Activated CD8-positive, alpha-beta memory T cell treated with anti-CD3 and anti-CD28 coated beads, Interleukin-2, amount 50 U/mL, for 1 hour (primary cell): ENCODE data around the gene NFE2L3.
"Not testable (repeated sequence)": the region's sequence is repeated elsewhere in the genome, so short reads cannot be mapped to it uniquely, and the experiment has no call there.

Experiments
- DNase-seq: peaks from one replicate; pipeline ENCODE4 v3.0.0-alpha.2; 2020; ENCODE audit errors: extremely low read depth

Gene NFE2L3, protein sequence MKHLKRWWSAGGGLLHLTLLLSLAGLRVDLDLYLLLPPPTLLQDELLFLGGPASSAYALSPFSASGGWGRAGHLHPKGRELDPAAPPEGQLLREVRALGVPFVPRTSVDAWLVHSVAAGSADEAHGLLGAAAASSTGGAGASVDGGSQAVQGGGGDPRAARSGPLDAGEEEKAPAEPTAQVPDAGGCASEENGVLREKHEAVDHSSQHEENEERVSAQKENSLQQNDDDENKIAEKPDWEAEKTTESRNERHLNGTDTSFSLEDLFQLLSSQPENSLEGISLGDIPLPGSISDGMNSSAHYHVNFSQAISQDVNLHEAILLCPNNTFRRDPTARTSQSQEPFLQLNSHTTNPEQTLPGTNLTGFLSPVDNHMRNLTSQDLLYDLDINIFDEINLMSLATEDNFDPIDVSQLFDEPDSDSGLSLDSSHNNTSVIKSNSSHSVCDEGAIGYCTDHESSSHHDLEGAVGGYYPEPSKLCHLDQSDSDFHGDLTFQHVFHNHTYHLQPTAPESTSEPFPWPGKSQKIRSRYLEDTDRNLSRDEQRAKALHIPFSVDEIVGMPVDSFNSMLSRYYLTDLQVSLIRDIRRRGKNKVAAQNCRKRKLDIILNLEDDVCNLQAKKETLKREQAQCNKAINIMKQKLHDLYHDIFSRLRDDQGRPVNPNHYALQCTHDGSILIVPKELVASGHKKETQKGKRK

DNA sequence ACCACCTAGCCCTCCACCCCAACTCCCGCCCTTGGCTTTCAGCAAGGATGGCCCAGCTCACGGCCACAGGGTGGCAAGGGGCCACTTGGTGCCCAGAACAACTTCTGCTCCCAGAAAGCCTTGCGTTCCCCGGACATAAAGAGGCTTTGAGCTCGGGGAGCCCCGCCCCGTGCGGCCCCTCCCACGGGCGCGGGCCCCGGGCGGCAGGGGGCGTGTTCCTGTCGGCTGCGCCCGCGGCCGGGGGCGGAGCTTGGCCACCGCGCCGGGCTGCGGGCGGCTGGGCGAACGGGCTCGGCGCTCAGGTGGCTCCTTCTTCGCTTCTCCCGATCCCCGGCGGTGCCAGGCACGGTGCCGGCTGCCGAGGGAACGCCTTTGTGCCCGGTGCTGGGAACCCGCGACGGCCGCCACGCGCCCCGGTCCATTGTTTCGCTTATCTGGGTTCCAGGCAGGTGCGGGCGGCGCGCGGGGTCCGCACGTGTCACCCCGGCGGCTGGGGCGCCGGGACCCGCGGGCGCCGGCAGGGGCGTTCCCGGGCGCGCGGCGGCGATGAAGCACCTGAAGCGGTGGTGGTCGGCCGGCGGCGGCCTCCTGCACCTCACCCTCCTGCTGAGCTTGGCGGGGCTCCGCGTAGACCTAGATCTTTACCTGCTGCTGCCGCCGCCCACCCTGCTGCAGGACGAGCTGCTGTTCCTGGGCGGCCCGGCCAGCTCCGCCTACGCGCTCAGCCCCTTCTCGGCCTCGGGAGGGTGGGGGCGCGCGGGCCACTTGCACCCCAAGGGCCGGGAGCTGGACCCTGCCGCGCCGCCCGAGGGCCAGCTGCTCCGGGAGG, at the start of gene NFE2L3:
Gene NFE2L3, plus strand, starts transcription at position 246 of the 829 bp plus-strand sequence. Its CDS starts 301 bp downstream, at position 547.
- no peak for DNase-seq

DNA sequence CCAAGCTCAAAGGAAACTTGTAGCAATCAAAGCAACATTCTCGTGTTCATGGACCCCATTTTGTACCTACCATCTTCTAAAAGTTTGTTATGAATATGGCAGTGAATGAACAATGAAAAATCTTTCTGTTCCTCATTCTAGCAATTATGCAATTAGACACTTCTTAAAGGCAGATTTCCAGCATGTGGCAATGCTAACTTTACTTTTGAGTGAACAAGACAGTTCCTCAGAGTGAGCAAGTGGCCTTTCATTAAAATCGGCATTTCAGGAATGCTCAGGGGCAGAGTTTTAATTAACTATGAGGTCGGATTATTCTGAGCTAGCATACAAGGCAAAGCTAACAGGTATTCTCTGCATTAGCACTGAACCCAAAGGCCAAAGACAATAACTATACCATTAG, 48.4 kb upstream of the NFE2L3 start:
- DNase-seq = no peak

DNA sequence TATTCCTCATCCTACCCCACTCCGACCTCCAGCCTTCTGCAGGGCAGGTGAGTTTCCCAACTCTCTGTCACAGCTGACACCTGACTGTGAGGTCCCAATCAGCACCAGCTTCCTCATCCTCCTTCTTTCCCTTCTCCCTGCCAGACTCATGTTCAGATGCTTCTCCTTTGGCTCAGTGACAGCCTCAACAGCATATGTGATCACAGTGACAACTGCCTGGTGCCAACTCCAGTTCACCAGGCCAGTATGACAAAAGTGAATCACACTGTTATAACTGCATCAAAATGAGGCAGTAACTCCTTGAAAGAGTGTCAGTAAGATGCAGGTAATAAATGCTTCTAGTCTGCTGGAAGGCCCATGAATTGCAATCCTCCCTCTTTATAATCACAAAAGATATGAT, 46.8 kb upstream of the NFE2L3 start:
- DNase-seq = no peak

DNA sequence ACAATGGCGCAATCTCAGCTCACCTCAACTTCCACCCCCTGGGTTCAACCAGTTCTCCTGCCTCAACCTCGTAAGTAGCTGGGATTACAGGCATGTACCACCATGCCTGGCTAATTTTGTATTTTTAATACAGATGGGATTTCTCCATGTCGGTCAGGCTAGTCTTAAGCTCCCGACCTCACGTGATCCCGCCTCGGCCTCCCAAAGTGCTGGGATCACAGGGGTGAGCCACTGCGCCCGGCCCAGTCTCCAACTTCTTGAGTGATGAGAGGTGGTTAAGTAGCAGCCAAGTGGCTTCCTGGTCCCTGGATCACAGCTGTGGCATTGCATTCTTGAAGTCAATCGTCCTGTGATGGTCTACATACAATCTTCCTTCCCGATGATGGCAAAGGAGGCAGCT, 46.1 kb upstream of the NFE2L3 start:
- DNase-seq = no peak

DNA sequence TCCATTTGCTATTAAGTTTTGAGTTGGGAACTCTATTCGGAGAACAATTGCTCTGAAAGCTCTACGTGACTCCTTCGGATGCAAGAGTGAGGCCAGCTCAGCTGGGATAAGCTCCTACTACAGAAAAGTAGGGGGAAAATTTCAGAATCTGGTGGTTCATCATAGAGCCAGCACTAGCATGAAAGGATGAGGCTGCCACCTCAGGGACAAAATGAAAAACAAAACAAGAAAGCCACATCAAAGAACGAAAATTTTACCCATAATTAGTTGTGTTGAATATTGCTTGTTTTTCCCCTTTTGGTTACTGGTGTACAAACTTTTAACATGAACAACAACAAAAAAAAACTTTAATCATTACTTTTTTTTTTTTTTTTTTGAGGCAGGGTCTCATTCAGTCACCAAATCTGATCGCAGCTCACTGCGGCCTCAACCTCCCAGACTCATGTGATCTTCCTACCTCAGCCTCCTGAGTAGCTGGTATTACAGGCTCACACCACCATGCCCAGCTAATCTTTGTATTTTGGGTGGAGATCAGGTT, 39.7 kb upstream of the NFE2L3 start:
- DNase-seq = no peak

DNA sequence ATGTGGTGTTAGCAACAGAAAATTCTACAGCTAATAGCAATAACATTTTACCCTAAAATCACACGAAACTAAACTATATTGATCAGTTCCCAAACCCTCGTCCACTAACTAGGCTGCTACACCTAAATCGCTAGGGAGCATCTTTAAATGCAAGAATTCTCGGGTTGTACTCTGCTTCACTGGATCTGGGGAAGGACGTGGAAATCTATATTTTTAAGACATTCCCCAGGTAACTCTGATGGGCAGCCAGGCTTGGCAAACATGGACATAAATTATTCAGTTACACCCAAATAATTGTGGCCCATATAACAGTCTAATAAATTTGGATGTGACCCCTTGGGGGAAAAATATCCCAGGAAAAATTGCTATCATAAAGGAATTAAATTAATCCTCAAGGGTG, 36.3 kb upstream of the NFE2L3 start:
- DNase-seq = no peak

DNA sequence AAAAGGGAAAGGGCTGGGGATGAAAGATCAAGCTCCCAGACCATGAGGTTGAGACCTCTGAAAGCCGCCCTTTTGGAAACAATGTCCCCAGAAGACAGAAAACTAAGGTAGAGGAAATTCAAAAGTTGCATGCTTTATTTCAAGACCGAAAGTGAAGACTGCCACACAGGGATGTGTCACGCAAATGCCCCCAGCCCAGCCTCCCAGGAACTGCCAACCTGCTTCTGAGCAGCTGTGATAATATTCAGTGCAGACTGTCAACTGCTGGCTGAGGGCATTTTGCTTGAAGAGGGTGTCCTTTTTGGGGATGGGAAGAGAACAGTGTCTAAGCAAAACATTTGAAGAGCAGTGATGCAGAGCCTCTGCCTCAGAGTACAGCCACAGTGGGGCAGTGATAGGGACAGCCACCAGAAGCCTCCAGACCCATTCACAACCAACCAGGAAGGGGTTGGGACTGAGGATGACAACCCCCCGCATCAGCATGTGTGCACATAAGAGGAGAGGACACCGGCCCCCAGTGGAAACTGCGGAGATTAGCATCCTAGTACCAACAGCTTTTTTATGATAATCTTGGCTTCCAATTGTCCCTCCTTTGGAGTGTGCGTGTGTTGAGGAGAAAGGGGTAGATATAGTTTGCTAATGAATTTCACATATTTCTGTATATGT, 34.7 kb upstream of the NFE2L3 start:
- DNase-seq = no peak

DNA sequence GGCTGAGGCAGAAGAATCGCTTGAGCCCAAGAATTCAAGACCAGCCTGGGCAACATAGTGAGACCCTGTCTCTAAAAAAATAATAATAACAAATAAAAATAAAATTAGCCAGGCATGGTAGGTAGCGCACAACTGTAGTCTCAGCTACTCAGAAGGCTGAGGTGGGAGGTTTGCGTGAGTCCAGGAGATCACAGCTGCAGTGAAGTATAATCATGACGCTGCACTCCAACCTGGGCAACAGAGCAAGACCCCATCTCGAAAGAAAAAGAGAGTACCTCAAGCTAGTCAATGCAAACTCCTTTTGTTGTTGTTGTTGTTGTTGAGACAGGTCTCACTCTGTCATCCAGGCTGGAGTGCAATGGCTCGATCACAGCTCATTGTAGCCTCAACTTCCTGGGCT, 34.0 kb upstream of the NFE2L3 start:
- DNase-seq = no peak

DNA sequence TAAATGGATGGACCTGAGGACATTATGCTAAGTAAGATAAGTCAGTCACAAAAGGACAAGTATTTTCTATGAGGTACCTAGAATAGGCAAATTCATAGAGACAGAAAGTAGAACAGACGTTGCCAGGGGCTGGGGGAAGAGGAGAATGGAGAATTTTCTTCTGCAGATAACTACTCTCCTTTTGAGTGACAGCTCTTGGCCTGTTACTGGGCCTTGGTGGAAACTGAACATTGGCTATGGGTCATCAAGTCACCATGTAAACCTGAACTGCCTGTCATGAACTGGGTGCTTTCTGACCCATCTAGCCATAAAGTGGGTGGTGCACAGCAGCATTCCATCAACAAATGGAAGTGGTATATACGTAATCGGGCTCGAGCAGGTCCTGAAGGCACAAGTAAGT, 29.3 kb upstream of the NFE2L3 start:
- no peak for DNase-seq

DNA sequence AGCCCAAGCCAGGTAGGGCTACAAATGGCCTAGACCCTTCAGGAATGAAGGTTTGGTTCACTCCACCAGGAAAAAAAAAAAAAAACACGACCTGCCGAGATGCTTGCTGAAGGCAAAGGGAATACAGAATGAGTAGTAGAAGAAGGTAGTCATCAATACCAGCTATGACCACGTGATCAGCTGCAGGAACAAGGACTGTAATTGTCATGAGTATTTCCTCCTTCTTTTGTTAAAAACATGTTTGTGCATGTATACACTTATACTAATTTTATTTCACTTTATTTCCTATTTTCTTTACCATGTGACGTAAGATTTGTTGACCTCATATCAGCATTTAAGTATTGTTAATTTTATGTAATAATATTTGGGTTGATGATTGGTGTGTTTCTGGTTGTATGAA, 27.2 kb upstream of the NFE2L3 start:
- not testable (repeated sequence) for DNase-seq

DNA sequence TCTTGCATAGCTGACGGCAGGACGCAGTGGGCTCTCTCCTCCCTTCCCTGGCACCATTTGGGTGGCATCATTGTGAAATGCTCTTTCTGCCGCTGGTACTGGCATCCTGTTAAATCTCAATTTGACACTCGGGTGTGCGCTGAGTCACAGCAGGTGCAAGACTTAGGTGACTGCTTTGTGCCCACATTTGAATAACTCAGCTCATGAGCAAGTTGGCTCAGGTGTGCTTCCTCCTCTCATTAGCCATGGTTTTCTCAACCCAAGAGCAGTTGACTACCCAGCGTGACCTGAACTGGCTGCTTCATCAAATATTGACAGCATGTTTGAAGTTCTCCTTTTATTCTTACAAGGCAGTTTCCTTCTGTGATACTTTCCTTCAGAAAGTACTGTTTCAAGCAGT, 24.6 kb upstream of the NFE2L3 start:
- no peak for DNase-seq

DNA sequence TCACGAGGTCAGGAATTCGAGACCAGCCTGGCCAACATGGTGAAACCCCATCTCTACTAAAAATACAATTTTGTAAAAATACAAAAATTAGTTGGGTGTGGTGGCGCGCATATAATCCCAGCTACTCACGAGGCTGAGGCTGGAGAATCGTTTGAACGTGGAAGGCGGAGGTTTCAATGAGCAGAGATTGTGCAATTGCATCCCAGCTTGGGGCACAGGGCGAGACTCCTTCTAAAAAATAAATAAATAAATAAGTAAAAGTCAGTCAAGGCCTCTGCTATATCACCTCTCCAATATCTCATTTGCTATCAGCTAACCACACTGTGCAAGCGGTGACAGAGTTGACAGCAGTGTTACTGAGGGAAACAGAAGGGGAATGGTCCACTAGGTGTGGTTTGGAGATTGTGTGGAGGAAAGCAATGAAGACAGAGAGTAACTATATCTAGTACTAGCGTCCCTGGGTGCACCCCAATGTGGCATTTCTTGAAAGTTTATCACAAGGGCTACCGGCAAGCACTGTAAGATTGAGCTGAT, 20.9 kb upstream of the NFE2L3 start:
- no peak for DNase-seq

DNA sequence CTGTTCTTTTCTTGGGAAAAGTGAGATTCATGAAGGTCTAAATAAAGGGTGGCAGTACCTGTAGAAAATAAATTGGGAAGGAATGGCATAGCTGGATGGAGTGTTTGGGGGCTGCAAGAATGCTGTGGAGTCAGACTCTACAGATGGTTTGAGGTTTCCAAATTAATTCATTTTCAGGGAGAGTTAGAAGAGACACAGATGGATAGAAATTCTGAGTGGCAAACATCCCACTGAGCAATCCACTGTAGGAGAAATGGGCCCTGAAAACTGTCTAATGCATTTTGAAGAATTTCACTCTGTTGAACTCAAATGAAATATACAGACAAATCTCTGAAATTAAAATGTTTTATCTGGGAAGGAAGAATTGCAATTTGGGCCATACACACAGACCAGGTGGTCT, 16.9 kb upstream of the NFE2L3 start:
- no peak for DNase-seq

DNA sequence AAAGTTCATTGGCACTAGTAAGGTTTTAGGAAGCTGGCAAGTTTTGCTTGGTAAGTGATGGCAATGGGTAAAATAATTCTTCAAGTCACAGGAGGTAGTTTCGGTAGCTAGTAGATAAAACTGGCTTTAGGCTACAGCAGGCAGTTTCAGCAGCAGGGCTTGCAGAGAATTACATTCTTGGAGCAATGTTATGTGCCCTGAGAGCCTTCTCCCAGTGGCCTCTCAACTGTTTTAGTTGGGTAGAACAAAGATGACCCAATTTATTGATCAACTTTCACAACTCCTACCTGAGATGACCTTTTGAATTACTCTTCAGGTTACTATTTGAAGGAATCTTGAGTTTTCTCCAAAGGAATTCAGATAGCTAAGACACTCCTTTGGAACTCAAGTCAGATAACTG, 16.4 kb upstream of the NFE2L3 start:
- no peak for DNase-seq

DNA sequence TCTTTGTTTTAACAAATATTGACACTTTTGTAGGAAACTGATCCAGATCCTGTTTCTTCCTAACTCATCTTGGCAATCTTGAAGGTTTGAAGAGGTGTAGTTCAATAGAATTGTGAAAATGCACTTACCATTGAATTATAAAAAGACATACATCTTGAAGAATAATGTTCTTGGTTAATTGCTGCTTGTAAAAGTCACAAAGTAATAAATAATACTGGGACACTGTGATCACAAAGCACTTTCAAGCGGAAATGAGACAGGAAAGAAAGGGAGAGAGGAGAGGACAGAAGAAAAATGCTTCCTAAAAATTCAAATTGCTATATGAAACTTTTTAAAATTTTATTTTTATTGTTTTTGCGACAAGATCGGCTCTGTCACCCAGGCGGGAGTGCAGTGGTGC, 15.2 kb upstream of the NFE2L3 start:
- no peak for DNase-seq

DNA sequence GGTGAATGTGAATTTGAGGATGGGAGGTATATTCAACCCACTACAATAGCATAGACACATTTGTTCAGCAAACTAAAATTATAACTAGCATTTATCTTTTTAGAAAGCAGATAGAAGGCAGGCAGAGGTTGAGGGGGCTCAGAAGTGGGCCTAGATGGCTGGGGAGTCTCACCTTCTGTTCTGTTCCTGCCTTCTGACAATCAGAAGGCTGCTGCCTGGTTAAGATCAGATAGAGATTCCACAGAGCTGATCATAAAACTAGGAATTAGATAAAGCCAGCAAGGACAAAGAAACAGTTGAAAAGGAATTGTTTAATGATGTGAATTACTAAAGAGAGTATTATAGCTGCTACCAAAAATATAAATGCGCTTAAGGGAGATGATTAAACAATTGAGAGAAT, 11.6 kb upstream of the NFE2L3 start:
- DNase-seq = no peak

DNA sequence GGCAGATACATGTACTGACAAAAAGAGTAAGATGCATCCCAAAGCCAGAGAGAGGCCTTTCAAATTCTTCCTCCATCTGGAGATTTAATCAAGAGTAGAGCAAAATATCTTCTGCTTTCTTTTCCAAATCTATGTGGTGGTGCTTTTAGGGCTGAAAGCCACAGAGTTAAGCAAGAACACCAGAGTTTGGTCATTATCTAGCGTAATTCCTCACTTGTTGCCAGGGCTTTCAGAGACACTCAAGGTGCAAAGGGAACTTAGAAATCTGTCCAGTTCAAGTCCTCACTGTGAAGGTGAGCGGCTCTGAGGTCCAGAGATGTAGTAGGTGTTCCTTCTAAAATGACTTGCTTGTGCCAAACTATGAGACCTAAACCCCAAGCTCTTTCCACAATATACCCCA, 10.9 kb upstream of the NFE2L3 start:
- no peak for DNase-seq

DNA sequence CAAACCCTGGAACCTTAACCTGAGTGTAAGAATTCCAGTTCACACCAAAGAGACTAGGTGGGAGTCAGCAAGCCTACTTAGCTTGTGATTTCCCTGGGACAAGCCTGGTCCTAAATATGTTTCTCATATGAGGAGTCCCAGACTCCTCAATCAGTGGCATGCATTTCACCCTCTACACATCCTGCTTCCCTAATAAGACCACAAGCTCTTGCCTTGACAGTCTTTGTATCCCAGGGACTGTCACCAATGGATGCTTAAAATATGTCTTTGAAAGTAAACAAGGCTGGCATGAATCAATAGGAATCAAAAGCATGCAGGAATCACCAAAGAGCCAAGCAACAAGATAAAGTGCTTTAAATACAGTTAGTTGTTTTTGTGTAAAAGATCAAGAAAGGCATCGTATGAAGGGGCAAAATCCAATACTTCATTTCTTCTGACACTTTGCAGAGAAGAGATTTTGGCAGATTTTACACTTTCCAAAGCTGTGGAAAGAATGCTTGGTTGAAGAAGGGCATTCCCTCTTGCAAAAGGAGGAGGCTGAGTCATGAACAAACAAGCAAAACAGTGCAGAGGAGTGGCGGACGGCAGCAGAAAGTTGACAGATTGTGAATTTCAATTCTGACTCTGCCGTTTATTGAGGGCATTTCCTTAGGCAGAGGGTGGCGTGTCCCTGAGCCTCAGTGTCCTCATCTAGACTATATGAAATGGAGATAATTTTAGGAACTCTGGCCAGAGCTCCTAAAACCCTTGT, 8.5 kb upstream of the NFE2L3 start:
- no peak for DNase-seq

DNA sequence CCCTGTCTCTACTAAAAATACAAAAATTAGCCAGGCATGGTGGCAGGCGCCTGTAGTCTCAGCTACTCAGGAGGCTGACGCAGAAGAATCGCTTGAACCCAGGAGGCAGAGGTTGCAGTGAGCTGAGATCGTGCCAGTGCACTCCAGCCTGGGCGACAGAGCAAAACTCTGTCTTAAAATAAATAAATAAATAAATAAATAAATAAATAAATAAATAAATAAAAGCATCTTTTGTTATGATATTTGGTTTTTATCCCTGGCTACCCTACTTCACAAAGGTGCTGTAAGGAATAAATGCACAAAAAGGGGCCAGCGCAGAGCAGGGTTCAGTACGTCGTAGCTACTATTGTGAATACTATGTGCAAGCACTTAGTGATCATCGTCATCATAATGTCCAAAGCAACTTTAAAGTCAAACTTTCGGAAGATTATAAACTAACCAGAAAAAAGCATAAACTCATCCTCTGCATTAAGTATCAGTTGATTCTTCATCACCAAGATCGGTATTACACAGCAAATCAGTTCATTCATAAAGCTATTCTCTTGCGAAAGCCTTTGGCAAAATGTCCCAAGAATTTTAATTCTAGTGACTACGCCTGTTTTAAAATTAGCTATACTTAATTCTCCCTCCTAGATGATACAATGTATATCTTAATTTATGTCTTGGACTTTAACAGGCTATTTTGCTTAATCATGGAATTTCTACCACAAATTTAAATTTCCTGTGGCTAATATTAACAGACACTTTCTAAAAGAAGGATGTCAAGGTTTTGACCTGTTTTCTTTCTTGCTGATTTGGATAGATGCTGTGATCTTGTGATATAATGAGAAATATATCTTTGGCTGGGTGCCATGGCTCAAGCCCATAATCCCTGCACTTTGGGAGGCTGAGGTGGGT, 7.6 kb upstream of the NFE2L3 start:
- no peak for DNase-seq

DNA sequence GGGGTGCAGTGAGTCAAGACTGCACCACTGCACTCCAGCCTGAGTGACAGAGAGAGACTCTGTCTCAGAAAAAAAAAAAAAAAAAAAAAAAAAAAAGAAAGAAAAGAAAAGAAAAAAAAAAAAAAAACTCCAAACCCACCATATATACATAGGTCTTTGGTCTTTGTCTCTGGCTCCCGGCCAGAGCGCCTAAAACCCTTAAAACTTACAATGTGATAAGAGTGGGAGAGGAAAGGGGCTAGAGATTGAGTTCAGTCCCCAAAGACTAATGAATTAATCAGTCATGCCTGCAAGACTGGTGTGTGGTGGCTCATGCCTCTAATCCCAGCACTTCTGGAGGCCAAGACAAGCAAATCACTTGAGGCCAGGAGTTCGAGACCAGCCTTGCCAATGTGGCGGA, 6.8 kb upstream of the NFE2L3 start:
- no peak for DNase-seq
